ENCODE measurements around the gene CCDC190.
"Not testable (repeated sequence)": the region's sequence is repeated elsewhere in the genome, so short reads cannot be mapped to it uniquely, and the experiment has no call there.

CCDC190 gene

GRCh38 chr1:162823771-162824525 is 37.0 kb downstream of the CCDC190 start:
- no peak for DNase-seq

- DNase-seq = no peak
These were observed 37.7 kb downstream of the CCDC190 start for GRCh38 chr1:162823231-162823630.

- DNase-seq = no peak
These were observed 38.4 kb downstream of the CCDC190 start for GRCh38 chr1:162822391-162823200.

- not testable (repeated sequence) for DNase-seq
These were observed 42.3 kb downstream of the CCDC190 start for GRCh38 chr1:162818666-162819065.

GRCh38 chr1:162818136-162818535 is 42.8 kb downstream of the CCDC190 start:
- DNase-seq = not testable (repeated sequence)

GRCh38 chr1:162812357-162812756 is 48.6 kb downstream of the CCDC190 start:
- not testable (repeated sequence) for DNase-seq

GRCh38 chr1:162807503-162807902 is 53.5 kb downstream of the CCDC190 start:
- not testable (repeated sequence) for DNase-seq
